ENCODE results near the gene SLC13A5.

GRCh38 chr17:6679241-6679640, 33.9 kb downstream of the SLC13A5 start:
- no peak for TF ChIP-seq CTCF (IDR thresholded peaks at IDR 0.05)
- TF ChIP-seq POLR2A (IDR thresholded peaks at IDR 0.05): no peak
